Neural cell (in vitro differentiated cells): ENCODE data around the gene SMIM35. TPM values are rescaled to one million over a fixed set of nuclear protein-coding genes. Genes with fewer than 3 reads are reported as not detected.
A peak's percentile ranks its signal among the peaks of the same experiment; 100 is the strongest.

Experiments used
- H2AFZ ChIP-seq: fragments of 200-600, 300-800 bp; sonication (generic), shearing (Covaris generic); 2 replicates; pipeline ENCODE4 v1.6.0; 2014; ENCODE audit warnings: low read depth, mild to moderate bottlenecking, antibody characterized with exemption, low read length, moderate library complexity
- H3F3A ChIP-seq: fragments of 200-600 bp; shearing (Covaris generic); 2 replicates; pipeline ENCODE4 v1.6.1; 2016; ENCODE audit warnings: mild to moderate bottlenecking, moderate library complexity, mixed read lengths, antibody characterized with exemption, low read length; ENCODE audit not compliant: insufficient read depth, poor library complexity, severe bottlenecking
- H3K27ac ChIP-seq: fragments of 200-600, 300-800 bp; sonication (generic), shearing (Covaris generic); 2 replicates; pipeline ENCODE4 v1.5.1; 2014; ENCODE audit warnings: mild to moderate bottlenecking, low read length, moderate library complexity
- H3K27me3 ChIP-seq: fragments of 300-800, 200-600 bp; sonication (generic), shearing (Covaris generic); 2 replicates; pipeline ENCODE4 v1.6.0; 2014; ENCODE audit warnings: mild to moderate bottlenecking, low read depth, low read length, moderate library complexity; ENCODE audit not compliant: insufficient read depth
- H3K36me3 ChIP-seq: fragments of 300-800, 200-600 bp; sonication (generic), shearing (Covaris generic); 2 replicates; pipeline ENCODE4 v1.5.1; 2014; ENCODE audit warnings: mild to moderate bottlenecking, antibody characterized with exemption, low read length, moderate library complexity; ENCODE audit not compliant: insufficient read depth
- H3K4me2 ChIP-seq: fragments of 300-800, 200-600 bp; sonication (generic), shearing (Covaris generic); 2 replicates; pipeline ENCODE4 v1.6.0; 2014; ENCODE audit warnings: mild to moderate bottlenecking, low read length
- H3K4me3 ChIP-seq: fragments of 300-800, 200-600 bp; sonication (generic), shearing (Covaris generic); 2 replicates; pipeline ENCODE4 v1.5.1; 2014; ENCODE audit warnings: mild to moderate bottlenecking, low read length, moderate library complexity
- H3K79me2 ChIP-seq: fragments of 200-600 bp; shearing (Covaris generic); replicated peaks from 2 replicates; pipeline ENCODE4 v1.6.0; 2014; ENCODE audit warnings: mild to moderate bottlenecking, low read length, moderate library complexity; ENCODE audit not compliant: insufficient read depth
- H3K9ac ChIP-seq: fragments of 300-800, 200-600 bp; sonication (generic), shearing (Covaris generic); 2 replicates; pipeline ENCODE4 v1.6.1; 2016; ENCODE audit warnings: mild to moderate bottlenecking, low read length, mixed read lengths
- H3K9me2 ChIP-seq: fragments of 200-600 bp; shearing (Covaris generic); 2 replicates; pipeline ENCODE4 v1.6.1; 2016; ENCODE audit warnings: mild to moderate bottlenecking, low read length, mixed read lengths; ENCODE audit not compliant: insufficient read depth
- H3K9me3 ChIP-seq: fragments of 200-600, 300-800 bp; sonication (generic), shearing (Covaris generic); 2 replicates; pipeline ENCODE4 v1.6.1; 2016; ENCODE audit warnings: mild to moderate bottlenecking, mixed run types, low read length, moderate library complexity, mixed read lengths
- H4K20me1 ChIP-seq: fragments of 200-600 bp; shearing (Covaris generic); 2 replicates; pipeline ENCODE4 v1.6.1; 2016; ENCODE audit warnings: mild to moderate bottlenecking, mixed run types; ENCODE audit not compliant: insufficient read depth
- EP300 ChIP-seq: fragments of 450-650 bp; conservative IDR thresholded peaks from 2 replicates; pipeline ENCODE4 v1.6.1; 2014; ENCODE audit warnings: antibody characterized with exemption, mild to moderate bottlenecking, moderate library complexity; ENCODE audit not compliant: poor library complexity, severe bottlenecking
- EZH2 ChIP-seq: fragments of 200-600, 300-800 bp; shearing (Covaris generic), sonication (generic); IDR thresholded peaks from 2 replicates; pipeline ENCODE4 v1.6.1; 2014; ENCODE audit warnings: antibody characterized with exemption, low read length, borderline replicate concordance, mild to moderate bottlenecking; ENCODE audit not compliant: insufficient read depth, poor library complexity, severe bottlenecking
- MXI1 ChIP-seq: fragments of 450-650 bp; conservative IDR thresholded peaks from 2 replicates; pipeline ENCODE4 v1.6.1; 2014; ENCODE audit warnings: antibody characterized with exemption, mild to moderate bottlenecking; ENCODE audit not compliant: poor library complexity, severe bottlenecking
- POLR2AphosphoS5 ChIP-seq: IDR thresholded peaks from 2 replicates; pipeline ENCODE4 v1.6.1; 2012
- RAD21 ChIP-seq: fragments of 450-650 bp; conservative IDR thresholded peaks from 2 replicates; pipeline ENCODE4 v1.6.1; 2014; ENCODE audit warnings: antibody characterized with exemption, mild to moderate bottlenecking, moderate library complexity
- REST ChIP-seq: IDR thresholded peaks from 2 replicates; pipeline ENCODE4 v1.6.1; 2012; ENCODE audit warnings: borderline replicate concordance
- SMC3 ChIP-seq: fragments of 450-650 bp; conservative IDR thresholded peaks from 2 replicates; pipeline ENCODE4 v1.6.1; 2014; ENCODE audit warnings: antibody characterized with exemption, mild to moderate bottlenecking, moderate library complexity; ENCODE audit not compliant: poor library complexity
- TAF1 ChIP-seq: IDR thresholded peaks from 2 replicates; pipeline ENCODE4 v1.6.1; 2012; ENCODE audit warnings: low read depth
- polyA plus RNA-seq: library from polyadenylated mRNA; depleted of rRNA; stranded (reverse); fragments of >200 nt; gene quantifications from 2 replicates; pipeline ENCODE4 v1.2.3, GENCODE V29; 2014
- TF ChIP-seq, protein P1 (sequence below): fragments of 450-650 bp; IDR thresholded peaks from 2 replicates; pipeline ENCODE4 v1.5.1; 2014; ENCODE audit warnings: antibody characterized with exemption, mild to moderate bottlenecking, moderate library complexity; ENCODE audit not compliant: poor library complexity, severe bottlenecking

SMIM35 gene
- polyA plus RNA-seq, 1 donor from 2014 or later: not detected

GRCh38 chr11:117973503-117973860 lies 113.3 kb downstream of the SMIM35 start:
- no peaks in the 10 kb centered on the region for H3K9me3 ChIP-seq
- no peak overlapping the region for H2AFZ ChIP-seq
- no peaks in the 10 kb centered on the region for H4K20me1 ChIP-seq
- no peak for TF ChIP-seq TAF1
- TF ChIP-seq EZH2: no peak
- no peak for TF ChIP-seq REST
- no peak for TF ChIP-seq EP300
- TF ChIP-seq, protein P1, sequence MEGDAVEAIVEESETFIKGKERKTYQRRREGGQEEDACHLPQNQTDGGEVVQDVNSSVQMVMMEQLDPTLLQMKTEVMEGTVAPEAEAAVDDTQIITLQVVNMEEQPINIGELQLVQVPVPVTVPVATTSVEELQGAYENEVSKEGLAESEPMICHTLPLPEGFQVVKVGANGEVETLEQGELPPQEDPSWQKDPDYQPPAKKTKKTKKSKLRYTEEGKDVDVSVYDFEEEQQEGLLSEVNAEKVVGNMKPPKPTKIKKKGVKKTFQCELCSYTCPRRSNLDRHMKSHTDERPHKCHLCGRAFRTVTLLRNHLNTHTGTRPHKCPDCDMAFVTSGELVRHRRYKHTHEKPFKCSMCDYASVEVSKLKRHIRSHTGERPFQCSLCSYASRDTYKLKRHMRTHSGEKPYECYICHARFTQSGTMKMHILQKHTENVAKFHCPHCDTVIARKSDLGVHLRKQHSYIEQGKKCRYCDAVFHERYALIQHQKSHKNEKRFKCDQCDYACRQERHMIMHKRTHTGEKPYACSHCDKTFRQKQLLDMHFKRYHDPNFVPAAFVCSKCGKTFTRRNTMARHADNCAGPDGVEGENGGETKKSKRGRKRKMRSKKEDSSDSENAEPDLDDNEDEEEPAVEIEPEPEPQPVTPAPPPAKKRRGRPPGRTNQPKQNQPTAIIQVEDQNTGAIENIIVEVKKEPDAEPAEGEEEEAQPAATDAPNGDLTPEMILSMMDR: no peak
- no peak for TF ChIP-seq POLR2AphosphoS5
- TF ChIP-seq SMC3: no peak
- no peak for TF ChIP-seq MXI1
- no peak for TF ChIP-seq RAD21
- no peaks in the 10 kb centered on the region for H3F3A ChIP-seq
- no peak overlapping the region for H3K4me2 ChIP-seq
- H3K27me3 ChIP-seq: no peaks in the 10 kb centered on the region
- no peaks in the 10 kb centered on the region for H3K9me2 ChIP-seq
- no peak overlapping the region for H3K4me3 ChIP-seq
- H3K36me3 ChIP-seq: no peaks in the 10 kb centered on the region
- no peak overlapping the region for H3K9ac ChIP-seq
- H3K79me2 ChIP-seq: no peaks in the 10 kb centered on the region
- H3K27ac ChIP-seq: no peak overlapping the region

DNA sequence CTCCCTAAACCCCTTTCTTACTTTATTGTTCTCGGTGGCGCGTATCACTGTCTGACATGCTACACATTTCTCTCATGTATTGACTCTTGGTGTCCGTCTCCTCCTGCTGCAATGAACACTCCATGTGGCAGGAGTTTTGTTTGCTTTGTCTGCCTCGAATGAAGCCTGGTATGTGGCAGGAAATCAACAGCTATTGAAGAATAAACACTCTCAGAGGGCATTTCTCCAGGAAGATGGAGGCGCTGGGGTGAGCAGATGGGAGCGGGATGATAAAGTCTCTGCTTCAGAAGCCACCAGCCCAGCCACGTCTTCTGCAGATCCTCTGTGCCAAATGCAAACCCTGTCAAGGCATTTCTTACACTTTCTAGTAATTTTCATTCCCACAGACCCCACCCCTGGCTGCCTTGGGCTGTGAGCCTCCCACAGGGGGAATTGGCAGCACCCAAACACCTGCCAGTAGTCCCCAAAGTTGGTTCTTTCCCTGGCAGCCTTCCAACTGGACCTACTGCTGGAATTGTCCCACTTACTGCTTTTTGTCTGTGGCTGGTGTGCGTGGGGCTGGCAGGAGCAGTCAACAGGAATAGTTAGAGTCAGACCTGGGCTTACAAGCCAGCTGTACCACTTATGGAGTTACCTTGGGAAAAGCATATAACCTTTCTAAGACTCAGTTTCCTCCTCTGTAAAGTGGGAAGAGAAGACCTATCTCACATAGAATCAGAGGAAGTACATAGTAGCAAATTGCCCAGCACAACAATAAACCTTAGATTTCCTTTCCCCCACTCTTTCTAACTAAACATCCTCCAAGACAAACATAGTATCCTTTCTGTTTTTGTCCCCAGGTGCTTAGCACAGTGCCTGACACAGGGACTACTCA lies 113.9 kb downstream of the SMIM35 start:
- no peak overlapping the region for H3K4me3 ChIP-seq
- no peak overlapping the region for H3K4me2 ChIP-seq
- H3K79me2 ChIP-seq: no peaks in the 10 kb centered on the region
- no peaks in the 10 kb centered on the region for H3K9me3 ChIP-seq
- no peak overlapping the region for H3K9ac ChIP-seq
- H3K36me3 ChIP-seq: no peaks in the 10 kb centered on the region
- H2AFZ ChIP-seq: no peak overlapping the region
- H3F3A ChIP-seq: no peaks in the 10 kb centered on the region
- TF ChIP-seq POLR2AphosphoS5 (peak; percentile 49), EP300 (peak; percentile 55), EZH2 (no peak), SMC3 (no peak), REST (no peak), RAD21 (no peak), TAF1 (no peak), MXI1 (no peak)
- TF ChIP-seq, protein P1: no peak
- H3K9me2 ChIP-seq: no peaks in the 10 kb centered on the region
- no peaks in the 10 kb centered on the region for H3K27me3 ChIP-seq
- no peak overlapping the region for H3K27ac ChIP-seq
- no peaks in the 10 kb centered on the region for H4K20me1 ChIP-seq
